WI38 (cell line): ENCODE results near the gene TMEM86B.

Experiments used
- H3K4me3 ChIP-seq: 2 replicates; pipeline ENCODE4 v1.5.1; 2011; ENCODE audit warnings: low read depth, mild to moderate bottlenecking, control low read depth, low read length
- TF ChIP-seq, protein P1 (sequence below): IDR thresholded peaks from 2 replicates; pipeline ENCODE4 v1.5.1; 2012; ENCODE audit warnings: low read depth, mild to moderate bottlenecking, control low read depth, low read length

The TMEM86B gene

DNA sequence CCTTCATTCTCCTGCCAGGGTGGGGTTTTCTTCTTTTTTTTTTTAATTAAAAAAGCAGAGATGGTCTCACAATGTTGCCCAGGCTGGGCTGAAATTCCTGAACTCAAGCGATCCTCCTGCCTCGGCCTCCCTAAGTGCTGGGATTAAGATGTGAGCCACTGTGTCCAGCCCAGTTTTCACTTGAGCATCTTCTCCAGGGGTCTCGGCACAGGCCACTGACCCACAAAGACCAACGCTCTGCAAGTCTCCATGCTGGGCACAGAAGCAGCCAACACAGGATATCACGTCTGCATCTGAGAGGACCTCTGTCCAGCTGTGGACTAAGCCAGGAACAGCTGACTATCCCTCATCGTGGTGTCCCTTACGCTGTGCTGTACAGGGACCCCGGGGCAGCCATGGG, 9.5 kb upstream of the TMEM86B start:
- no peak overlapping the region for H3K4me3 ChIP-seq
- TF ChIP-seq, protein P1, sequence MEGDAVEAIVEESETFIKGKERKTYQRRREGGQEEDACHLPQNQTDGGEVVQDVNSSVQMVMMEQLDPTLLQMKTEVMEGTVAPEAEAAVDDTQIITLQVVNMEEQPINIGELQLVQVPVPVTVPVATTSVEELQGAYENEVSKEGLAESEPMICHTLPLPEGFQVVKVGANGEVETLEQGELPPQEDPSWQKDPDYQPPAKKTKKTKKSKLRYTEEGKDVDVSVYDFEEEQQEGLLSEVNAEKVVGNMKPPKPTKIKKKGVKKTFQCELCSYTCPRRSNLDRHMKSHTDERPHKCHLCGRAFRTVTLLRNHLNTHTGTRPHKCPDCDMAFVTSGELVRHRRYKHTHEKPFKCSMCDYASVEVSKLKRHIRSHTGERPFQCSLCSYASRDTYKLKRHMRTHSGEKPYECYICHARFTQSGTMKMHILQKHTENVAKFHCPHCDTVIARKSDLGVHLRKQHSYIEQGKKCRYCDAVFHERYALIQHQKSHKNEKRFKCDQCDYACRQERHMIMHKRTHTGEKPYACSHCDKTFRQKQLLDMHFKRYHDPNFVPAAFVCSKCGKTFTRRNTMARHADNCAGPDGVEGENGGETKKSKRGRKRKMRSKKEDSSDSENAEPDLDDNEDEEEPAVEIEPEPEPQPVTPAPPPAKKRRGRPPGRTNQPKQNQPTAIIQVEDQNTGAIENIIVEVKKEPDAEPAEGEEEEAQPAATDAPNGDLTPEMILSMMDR = no peak

DNA sequence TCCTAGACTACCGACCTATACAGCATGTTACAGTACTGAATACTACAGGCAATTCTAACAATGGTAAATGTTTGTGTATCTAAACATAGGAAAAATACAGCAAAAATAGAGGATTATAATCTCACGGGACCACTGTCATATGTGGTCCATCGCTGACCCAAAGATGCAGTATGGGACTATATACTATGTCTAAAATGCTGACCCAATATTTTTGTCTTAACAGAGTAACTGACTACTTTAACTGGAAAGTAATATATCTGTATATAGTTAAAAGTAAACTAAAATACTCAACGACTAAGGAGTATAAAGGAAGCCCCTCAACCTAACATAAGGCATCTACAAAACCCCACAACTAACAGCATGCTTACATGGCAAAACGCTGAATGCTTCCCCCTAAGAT, 4.4 kb upstream of the TMEM86B start:
- TF ChIP-seq, protein P1 = no peak
- no peak overlapping the region for H3K4me3 ChIP-seq

DNA sequence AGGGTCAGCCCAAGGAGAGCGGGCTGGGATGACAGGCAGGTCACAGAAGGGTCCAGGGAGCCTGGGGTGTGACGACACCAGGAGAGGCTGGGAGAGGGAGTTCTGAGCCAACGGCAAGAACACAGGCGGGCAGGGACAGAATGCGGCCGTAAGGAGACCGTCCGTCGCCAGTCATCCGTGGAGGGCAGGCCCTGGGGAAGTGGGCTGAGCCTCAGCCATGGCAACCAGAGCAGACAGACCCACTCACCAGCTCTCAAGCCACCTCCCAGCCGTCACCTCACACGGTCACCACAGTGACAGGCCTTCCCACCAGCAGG, 3.7 kb upstream of the TMEM86B start:
- no peak overlapping the region for H3K4me3 ChIP-seq
- TF ChIP-seq, protein P1 = no peak

DNA sequence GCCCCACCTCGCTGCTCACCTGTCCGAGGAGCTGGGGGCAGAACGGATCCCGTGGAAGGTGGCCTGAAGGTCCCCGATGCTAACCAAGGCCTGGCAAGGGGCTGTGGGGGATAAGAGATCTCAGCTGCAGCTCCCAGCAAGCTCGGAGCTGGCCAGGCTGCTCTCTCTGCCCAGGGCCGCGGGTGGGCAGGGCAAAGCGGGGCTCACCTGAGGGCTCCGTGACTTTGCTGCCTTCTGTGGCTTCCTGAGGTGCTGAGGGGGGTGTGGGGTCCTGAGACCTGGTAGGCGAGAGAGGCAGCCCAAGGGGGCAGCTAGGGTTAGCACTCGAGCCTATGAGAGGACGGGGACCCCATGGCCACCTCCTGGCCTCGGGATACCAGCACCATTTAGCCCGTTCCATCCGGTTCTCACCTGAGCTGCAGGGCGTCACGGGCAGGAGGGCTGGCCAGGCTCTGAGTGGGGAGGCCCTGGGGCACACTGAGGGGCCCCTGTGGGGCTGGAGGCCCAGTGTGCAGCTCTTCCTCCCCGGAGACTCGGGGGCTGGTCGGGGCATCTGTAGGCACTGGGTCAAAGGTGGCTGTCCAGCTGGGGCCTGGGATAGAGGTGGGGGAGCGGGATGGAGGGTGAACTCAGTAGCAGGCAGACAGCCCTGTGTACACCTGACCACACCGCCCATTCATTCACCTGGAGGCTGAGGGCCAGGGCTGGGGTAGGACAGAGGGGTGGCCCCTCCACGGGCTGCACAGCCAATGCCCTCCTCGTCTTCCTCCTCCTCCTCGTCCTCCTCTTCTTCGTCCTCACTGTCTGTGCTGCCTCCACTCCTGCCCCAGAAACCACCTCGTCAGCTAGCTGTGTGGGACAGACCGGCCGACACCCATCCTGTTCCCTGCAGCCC, 3.1 kb upstream of the TMEM86B start:
- TF ChIP-seq, protein P1 = no peak
- H3K4me3 ChIP-seq = no peak overlapping the region

DNA sequence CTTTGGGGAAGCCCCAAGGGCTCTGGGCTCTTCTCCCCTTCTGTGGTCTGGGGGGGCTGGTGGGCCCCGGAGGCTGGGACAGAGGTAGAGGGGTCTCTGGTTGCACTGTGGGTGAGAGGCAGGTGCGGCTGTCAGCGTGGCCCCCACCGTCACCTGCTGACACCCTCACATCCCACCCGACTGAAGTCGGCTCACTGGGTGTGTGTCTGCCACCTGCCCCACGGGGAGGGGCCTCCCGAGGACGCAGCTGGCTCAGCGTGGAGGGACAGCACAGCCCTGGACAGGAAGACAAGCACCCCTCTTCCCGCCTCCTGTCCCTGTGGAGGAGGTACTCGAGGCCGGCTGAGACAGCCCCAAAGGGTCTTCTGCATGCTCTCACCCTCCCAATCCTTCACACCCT, 2.2 kb upstream of the TMEM86B start:
- H3K4me3 ChIP-seq = no peak overlapping the region
- TF ChIP-seq, protein P1 = no peak

DNA sequence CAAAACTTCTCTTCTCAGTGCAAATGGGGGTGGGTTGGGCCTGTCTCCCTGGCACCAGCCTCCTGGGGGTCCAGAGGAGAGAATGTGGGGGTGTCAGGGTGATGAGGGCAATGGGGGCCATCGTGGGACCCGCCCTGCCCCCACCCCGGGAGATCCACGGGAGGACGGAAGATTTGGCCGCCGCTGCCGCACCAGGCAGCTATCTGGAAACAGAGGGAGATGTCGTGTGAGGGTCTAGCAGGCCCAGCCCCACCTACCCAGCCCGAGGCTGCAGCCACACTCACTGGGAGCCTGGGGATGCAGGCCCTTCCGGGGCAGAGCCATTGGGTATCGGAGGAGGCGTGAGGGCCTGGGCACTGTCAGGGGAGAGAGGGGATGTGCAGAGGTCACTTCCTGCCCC, 1.8 kb upstream of the TMEM86B start:
- TF ChIP-seq, protein P1 = no peak
- H3K4me3 ChIP-seq = no peak overlapping the region

DNA sequence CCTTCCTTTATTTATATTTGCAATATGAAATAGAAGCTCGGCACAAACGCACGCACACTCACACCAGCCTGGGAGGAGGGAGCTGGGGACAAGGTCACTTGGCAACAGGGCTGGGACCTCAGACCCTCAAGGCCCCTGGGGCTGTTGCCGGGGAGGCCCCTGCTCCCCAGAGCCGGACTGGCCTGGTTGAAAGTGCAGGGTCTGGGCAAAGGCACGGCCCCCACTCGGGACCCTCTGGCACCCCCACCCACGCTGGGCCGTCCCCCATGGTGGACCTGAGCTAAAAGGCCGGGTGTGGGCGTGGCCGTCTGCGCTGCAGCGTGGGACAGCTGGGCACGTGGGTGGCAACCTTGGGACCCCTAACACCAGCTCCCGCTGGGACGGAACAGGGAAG, 1.2 kb upstream of the TMEM86B start:
- H3K4me3 ChIP-seq = no peak overlapping the region
- TF ChIP-seq, protein P1 = no peak
